Activated CD8-positive, alpha-beta memory T cell treated with anti-CD3 and anti-CD28 coated beads, Interleukin-2, amount 50 U/mL, for 4 hours (primary cell): Measurements from ENCODE around the gene GSTM2.
A peak's percentile ranks its signal among the peaks of the same experiment; 100 is the strongest.

ENCODE experiments used
- DNase-seq: peaks from one replicate; pipeline ENCODE4 v3.0.0-alpha.2; 2020

GSTM2 gene

DNA sequence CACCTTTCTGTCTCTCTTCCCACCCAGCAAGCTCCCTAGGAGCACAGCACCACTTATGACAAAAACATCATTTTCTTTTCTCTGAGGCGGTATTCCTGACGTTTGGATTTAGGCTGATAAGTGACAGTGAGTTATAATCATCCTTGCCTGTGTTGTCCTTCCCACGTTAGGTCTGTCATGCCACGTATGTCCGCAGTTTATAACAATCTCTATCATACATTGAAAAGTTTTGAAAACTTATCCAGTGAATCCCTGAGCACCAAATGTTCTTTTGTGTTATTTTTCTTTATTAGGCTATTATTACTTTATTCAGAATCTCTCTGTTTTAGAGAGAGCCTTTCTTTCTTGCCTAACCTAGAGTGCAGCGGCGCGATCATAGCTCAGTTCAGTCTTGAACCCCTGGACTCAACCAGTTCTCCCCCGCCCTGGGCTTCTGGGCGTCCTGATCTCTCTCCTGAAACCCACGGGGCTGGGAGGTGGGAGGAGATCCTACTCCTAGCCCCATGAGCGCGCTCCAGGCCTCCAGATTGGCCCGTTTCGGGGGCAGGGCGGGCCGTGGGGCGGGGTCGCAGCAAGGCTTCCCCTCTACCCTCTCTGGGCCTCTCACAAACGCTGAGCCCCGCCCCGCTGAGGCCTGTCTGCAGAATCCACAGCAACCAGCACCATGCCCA lies at the start of gene GSTM2:
GSTM2 (plus strand) TSS at position 606 of the 671 bp plus-strand sequence; CDS start at position 665, 59 bp downstream.
- DNase-seq: peak; percentile 80

DNA sequence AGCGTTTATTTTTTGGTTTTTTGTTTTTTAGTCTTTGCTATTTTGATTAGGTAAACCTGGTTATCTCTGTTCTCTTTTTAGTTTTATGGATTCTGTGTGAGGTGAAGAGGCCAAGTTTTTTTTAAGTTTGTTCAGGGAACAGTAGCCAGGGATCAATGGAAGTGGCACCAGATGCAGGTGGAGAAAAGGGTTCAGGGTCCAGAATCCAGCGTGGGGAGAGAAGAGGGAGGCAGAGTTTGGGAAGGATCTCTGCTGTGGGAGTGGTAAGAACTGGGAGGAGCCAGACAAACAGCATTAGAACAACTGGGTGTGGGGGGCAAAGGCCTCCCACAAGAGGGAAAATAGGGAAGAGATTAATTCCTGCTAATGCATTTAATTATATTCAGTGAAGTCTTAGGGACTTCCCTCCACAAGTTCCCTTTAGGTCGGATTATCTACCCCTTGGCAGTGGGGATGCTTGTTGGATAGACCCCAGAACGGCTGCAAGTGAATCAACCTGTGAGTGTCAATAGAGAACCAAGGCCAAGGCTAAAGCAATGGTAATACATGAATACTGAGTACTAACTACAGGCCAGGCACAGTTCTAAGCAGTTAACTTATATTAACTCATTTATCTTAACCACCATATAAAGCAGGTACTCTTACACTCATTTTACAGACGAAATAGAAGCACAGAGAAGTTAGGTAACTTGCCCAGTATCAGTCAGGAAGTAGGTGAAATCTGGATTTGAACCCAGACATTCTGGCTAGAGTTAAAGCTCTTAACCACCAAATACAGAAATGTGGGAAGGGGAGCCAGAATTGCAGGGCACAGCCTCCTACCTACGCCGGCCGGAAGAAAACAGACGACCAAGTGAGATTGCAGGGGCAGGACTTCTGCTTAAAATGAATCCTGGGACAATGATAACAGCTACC lies 48.9 kb upstream of the GSTM2 start:
- DNase-seq: no peak

DNA sequence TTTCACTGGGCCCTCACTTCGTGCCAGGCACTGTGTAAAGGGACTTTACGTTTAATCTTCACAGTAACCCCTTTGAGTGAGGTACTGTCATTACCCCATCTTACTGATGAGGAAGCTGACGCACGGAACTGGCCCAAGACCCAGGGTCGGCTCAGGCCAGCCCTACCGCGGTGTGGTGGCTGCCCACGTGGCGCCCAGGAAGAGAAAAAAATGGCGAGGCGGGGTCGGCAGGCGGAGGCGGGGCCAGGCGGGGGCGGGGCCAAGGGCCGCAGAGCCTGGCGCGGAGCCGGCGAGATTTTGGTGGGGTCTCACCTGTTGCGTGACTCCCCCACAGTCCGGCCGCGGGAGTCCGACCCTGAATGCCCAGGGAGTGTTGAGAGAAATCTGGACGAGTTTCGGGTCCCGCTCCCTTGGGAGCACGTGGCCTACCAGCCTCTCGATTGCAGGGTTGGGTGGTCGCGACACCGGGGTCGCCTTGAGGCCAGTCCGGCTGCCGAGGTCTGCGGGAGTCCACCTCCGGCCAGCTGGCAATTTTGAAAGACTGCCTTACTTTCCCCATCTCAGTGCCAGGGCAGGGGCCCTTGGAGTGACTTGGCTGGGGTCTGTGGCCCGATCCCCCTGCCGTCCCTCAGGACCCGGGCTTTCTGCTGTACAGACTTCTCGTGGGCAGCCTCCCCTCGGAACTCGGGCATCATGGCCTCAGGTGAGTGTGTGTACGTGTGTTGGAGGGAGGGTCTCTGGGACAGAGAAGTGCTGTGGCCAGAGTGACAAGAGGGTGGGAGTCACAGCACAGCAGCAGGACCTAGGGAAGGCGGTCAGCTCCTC lies 48.1 kb upstream of the GSTM2 start, which contains the start of the genes AMPD2 and GNAT2:
AMPD2 (plus strand) TSS at position 262 of the 825 bp plus-strand sequence. CDS start 1,339 bp downstream, outside the sequence.
GNAT2 (minus strand) TSS at position 41 of the 825 bp plus-strand sequence. CDS start 6,746 bp downstream, outside the sequence.
- DNase-seq: peak; percentile 71

DNA sequence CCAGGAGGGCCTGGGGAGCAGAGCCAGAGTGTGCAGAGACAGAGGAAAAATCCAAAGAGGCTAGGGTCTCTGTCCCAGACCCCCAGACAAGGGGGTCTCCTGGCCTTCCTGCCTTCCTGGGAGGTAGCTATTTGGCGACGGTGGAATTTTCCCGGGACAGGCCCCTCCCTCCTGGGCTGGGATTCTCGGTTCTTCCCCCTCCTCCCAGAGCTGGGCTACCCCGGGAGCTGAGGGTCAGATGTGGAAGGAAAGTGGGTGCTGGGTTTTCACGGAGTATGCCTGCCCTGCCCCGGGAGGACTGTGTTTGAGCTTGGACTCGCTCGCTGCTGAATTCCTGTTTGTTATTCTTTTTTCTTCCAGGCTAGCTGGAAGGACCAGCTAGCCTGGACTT lies 47.5 kb upstream of the GSTM2 start:
- no peak for DNase-seq

DNA sequence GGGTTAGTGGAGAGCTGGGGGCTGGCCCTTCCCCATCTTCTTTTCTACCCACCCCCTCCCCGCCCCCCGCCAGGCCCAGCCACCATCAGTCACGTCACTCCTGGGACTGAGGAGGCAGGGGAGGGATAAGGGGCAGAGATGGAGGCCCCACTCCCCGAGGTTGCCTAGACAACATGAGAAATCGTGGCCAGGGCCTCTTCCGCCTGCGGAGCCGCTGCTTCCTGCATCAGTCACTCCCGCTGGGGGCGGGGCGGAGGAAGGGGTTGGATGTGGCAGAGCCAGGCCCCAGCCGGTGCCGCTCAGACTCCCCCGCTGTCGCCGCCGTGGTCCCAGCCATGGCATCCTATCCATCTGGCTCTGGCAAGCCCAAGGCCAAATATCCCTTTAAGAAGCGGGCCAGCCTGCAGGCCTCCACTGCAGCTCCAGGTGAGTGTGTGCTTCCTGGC lies 47.0 kb upstream of the GSTM2 start:
- peak; percentile 98 for DNase-seq

DNA sequence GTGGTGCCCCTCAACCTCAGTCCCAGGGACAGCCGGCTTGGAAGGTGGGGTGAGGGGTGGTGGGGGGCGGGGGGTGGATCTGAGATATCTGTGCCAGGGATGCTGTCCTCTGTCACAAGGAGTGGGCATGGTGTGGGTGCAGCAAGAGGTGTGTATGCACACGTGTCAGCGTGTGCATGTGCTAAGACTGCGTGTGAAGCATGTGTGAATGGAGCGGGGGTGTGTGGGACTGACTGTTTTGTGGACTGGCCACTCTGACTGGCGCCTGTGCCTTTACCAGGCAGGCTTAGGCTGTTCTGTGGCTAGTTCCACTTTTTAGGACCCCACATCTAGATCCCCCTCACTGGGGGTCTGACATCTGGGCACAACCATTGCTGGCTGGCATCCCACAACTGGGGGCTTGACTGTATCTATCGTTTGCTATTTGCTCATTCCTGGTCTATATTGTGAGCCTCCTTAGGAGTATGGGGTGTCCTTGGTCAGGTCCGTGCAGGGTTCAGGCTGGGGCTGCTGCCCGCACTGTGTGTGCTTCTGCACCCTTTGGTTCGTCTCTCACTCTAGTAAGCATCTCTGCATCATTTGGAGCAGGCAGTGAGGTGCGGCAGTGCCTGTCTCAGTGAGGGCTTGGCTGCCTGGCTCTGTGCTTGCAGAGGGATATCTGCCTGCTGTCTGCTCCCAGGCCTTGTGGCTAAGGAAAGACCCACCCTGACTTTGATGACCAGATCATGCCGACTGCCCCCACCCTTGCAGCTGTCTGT lies 46.3 kb upstream of the GSTM2 start:
- DNase-seq: no peak

DNA sequence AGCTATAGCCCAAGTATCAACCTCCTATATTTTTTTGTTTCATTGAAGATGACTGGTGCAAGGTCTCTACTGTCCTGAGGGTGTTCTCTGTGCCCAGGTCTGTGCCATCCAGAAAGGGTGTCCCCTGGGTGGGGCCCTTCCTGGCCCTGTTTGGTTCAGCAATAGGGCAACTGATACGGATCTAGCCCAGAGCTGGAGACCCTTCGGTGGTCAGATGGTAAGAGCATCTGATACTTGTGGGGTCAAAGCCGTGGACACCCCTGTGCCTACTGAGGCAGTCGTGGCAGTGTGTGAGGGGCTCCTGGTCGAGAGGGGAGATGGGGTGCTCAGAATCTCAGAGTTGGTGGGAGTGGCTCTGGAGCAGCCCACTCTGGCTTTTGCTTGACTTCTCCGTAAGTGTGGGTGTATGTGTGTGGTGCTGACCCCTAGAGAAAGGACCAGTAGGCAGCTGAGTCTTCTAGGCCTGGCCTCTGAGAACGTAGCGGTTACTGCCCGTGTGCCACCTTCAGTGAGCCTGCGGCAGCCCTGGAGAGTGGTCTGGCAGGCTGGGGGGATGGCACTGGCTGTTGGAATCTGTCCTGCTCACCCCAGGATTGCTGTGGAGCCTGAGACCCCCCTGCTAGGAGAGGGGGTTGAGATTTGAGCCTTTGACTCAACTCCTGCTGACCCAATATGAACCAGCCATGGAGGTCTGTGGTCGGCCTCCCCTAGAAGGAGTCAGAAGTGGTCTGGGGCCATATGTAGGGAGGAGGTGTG lies 45.5 kb upstream of the GSTM2 start:
- no peak for DNase-seq

DNA sequence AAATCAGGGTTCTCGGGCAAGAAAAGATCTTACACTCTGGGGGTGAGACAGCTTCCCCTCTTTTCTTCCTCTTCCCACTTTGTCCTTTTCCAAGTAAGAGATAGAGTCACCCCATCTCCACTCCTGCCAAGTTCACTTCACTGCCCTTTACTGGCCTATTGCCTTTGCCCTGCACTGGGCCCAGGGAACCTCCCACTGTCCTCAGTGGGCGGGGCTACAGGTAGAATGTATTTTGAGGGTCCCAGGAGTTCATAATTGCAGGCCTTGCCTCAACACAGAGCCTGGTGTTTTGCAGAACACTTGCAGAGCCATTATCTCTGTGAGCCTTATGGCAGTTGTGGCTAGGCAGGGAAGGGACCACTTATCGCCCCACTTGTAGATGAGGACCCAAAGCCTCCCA lies 45.0 kb upstream of the GSTM2 start:
- DNase-seq: no peak

DNA sequence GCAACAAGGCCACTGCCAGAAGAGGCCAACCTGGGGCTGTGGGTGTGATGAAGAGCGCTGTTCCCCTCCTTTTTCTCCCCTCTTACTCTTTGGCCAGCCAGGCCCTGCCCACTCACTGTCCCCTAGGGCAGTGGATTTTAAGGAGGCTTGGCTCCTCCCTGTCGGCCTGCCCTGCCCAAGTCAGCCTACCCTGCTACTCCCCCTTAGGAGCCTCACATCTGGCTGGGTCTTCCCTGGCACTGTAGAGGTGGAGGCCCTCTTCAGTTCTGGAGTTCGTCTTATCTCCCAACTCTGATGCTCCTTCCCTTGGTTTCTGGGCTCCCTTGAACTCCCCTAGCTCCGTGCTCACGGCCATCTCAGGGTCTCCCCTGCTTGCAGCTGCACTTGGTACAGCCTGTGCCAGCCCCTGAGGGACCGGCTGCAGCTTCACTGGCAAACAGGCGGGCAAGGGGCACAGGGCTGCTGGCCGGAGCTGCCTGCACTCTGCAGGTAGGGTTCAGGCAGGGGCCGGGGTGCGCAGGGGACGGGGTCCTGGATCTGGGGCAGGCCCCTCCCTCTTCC lies 44.2 kb upstream of the GSTM2 start:
- no peak for DNase-seq

DNA sequence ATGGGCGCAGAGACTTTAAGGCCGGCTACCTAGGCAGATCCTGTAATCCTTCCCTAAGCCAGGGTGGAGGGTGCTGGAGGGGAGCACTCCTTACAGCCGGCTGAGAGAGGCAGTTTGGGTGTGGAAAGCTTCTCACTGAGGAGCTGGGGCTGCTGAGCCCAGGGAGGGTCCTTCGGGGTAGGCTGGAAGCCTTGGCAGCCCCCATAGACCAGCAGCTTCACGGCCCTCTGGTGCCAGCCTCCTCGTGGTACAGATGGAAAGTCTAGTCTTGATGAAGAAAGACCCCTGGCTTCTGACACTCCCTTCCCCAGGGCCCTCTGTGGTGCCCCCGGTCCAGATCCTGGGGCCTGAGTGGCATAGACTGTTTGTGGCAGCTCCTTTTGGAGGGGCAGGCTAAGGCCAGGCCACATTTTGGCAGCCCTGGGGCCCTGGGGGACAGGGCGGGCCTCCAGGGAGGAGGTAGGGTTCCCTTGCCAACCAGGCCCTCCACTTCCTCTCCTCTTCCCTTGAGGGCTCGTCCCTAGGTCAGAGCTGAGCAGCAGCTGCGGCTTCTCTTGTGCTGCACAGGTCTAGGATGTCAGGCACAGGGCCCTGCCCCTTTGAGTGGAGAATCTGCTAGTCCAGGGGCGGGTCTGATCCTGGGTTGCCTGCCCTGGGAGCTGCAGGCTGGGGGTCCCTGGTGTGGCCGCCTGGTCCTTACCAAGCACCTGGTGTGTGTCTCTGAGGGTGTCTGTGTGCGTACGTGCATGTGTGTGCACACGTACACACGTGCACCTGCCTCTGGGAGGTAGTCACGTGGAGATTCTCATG lies 43.5 kb upstream of the GSTM2 start:
- DNase-seq: no peak

DNA sequence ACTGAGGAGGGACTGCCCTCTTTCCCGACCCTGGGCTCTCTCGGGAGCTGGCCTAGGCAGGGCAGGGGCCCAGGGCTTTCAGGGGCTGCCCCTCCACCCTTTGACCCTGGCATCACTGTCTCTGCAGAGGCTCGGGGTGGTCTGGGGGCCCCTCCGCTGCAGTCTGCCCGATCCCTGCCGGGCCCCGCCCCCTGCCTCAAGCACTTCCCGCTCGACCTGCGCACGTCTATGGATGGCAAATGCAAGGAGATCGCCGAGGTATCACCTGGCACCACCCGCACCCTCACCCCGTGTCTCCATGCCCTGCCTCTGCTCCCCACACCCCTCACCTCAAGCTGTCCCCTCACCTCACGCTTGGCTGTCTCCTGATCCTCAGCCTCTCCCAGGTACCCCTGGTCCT lies 42.7 kb upstream of the GSTM2 start:
- DNase-seq: no peak

DNA sequence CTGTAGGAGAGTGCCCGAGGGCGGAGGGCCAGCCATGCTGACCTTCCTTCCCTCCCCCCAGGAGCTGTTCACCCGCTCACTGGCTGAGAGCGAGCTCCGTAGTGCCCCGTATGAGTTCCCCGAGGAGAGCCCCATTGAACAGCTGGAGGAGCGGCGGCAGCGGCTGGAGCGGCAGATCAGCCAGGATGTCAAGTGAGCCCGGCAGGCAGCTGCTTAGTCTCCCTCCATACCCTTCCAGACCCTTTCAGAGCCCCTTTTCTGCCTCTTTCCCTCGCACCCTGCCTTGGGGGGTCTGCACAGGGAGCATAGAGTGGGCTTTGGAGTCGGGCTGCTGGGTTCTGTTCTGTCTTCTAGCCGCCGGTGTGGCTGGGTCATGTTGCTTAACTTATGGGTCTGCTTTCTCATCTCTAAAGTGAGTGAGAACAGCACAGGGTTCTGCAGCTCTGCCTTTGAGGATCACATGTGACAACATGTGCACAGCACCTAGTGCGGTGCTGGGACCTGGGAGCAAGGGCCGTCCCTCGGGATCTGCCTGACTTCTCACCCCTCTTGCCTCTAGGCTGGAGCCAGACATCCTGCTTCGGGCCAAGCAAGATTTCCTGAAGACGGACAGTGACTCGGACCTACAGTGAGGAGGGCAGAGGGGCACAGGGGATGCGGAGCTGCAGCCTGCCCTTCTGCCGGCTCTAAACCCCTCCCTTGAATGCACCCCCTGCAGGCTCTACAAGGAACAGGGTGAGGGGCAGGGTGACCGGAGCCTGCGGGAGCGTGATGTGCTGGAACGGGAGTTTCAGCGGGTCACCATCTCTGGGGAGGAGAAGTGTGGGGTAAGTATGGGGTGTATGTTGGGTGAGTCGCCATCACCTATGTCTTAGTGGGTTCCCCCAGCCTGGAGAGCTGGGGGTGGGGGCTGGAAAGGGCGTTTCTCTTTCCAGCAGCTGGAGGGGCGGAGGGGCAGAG lies 42.0 kb upstream of the GSTM2 start:
- no peak for DNase-seq

DNA sequence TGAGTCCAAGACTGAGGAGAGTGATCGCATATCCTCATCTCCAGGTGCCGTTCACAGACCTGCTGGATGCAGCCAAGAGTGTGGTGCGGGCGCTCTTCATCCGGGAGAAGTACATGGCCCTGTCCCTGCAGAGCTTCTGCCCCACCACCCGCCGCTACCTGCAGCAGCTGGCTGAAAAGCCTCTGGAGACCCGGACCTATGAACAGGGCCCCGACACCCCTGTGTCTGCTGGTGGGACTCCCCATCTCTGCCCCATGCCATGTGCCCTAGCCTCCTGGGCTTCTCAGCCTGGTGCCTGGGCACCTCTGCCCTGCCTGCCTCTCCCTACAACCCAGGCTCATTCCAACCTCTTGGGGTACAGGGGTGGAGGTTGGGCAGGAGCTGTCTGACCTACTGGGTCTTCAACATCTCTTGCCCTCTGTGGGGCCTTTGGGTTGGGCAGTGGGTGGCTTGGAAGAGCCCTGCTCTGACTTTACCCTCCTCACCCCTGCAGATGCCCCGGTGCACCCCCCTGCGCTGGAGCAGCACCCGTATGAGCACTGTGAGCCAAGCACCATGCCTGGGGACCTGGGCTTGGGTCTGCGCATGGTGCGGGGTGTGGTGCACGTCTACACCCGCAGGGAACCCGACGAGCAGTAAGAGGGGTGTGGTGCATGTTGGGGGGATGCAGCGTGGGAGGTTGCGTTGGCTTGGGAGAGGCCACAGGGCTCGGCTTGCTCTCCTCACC lies 41.0 kb upstream of the GSTM2 start:
- no peak for DNase-seq

DNA sequence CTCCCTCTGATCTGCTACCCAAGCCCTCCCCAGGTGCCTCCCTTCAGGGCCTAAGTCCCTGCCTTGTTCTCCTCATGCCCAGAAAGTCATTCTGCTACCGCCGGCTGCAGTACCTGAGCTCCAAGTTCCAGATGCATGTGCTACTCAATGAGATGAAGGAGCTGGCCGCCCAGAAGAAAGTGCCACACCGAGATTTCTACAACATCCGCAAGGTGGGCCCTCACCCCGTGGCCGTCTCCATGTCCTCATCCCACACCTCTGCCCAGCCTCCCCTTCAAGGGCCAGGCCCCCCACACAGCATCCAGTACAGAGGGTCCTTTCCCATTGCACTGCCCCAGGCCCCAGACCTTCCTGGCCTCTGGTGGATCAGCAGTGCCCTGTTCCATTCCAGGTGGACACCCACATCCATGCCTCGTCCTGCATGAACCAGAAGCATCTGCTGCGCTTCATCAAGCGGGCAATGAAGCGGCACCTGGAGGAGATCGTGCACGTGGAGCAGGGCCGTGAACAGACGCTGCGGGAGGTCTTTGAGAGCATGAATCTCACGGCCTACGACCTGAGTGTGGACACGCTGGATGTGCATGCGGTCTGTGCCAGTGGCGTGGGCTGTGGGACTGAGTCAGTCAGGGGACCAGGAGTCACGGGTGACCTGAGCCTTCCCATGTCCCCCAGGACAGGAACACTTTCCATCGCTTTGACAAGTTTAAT lies 40.0 kb upstream of the GSTM2 start:
- no peak for DNase-seq

DNA sequence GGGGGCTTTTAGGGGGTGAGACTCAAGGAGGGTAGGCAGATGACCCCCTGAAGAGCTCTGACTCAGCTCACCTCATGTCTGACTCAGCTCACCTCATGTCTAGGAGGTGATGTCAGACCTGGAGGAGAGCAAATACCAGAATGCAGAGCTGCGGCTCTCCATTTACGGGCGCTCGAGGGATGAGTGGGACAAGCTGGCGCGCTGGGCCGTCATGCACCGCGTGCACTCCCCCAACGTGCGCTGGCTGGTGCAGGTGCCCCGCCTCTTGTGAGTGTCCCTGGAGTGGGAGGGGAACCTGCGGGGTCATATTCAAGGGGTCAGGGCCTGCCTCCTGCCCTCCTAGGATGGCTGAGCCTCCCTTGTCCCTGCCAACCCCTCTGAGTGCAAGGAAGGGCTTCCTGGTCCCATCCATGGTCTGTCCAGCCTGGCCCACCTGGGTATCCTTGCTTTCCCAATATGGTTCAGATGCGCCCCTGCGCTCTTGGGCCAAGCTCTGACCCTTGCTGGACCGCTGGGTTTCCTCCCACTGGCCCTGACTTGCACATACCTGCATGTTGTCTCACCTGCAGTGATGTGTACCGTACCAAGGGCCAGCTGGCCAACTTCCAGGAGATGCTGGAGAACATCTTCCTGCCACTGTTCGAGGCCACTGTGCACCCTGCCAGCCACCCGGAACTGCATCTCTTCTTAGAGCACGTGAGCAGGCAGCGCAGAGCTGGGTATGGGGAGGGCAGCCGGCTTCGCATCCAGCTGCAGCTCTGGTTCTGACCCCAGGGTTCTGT lies 39.1 kb upstream of the GSTM2 start:
- DNase-seq: no peak

DNA sequence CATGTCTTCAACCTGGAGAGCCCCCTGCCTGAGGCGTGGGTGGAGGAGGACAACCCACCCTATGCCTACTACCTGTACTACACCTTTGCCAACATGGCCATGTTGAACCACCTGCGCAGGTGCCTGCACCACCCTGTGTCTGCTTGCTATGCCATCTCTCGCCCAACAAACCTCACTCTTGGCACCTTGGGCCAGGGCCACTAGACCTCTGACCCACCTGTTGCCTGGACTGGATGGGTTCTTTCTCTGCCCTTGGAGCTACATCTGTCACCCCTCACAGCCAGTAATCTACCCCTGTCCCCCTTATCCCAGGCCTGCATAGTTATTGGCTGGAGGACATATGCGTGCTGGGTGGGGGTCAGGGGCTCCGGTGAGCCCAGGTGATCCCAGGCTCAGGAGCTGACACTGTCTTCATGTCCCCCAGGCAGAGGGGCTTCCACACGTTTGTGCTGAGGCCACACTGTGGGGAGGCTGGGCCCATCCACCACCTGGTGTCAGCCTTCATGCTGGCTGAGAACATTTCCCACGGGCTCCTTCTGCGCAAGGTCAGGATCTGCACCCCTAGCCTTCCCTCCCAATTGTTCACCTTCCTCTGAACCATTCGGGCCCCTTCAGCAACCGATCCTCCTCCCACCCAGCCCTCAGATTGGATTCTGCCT lies 38.4 kb upstream of the GSTM2 start:
- DNase-seq: no peak
